Activated T-cell treated with anti-CD3 and anti-CD28 coated beads, Interleukin-2, amount 50 U/mL, for 72 hours (primary cell): ENCODE data around the gene LAMA1. TPM values are rescaled to one million over a fixed set of nuclear protein-coding genes. Genes with fewer than 3 reads are reported as not detected.
"Not testable (repeated sequence)": the region's sequence is repeated elsewhere in the genome, so short reads cannot be mapped to it uniquely, and the experiment has no call there.

Experiments used
- ATAC-seq, 2 donors: fragments of 150-1000 bp; cut with Tn5 transposase; replicated peaks in 1 of 2; 2 replicates each; pipeline ENCODE4 v1.10.0; 2021; ENCODE audit warnings: moderate library complexity in 2 of 2, mild to moderate bottlenecking in 1 of 2
- DNase-seq, 2 donors: peaks; one replicate each; pipeline ENCODE4 v3.0.0; 2021 to 2022; ENCODE audit warnings: mixed read lengths in 1 of 2
- H3K27ac Mint-ChIP-seq: one replicate; pipeline ENCODE4 v1.8.0; 2022; ENCODE audit warnings: mild to moderate bottlenecking, moderate library complexity, mixed read lengths
- H3K27me3 Mint-ChIP-seq: one replicate; pipeline ENCODE4 v1.8.0; 2022; ENCODE audit warnings: low read depth, mixed read lengths
- H3K36me3 Mint-ChIP-seq, 2 donors: one replicate each; pipeline ENCODE4 v1.8.0; 2022; ENCODE audit warnings: mixed read lengths in 2 of 2, mild to moderate bottlenecking in 1 of 2; ENCODE audit not compliant: insufficient read depth in 2 of 2
- H3K4me1 Mint-ChIP-seq: one replicate; pipeline ENCODE4 v1.8.0; 2022; ENCODE audit warnings: low read depth, mixed read lengths
- H3K4me3 Mint-ChIP-seq, 2 donors: one replicate each; pipeline ENCODE4 v1.8.0; 2022; ENCODE audit warnings: mild to moderate bottlenecking in 2 of 2, mixed read lengths in 2 of 2, moderate library complexity in 2 of 2
- H3K9me3 Mint-ChIP-seq, 2 donors: one replicate each; pipeline ENCODE4 v1.8.0; 2022; ENCODE audit warnings: mixed read lengths in 2 of 2
- total RNA-seq, 2 donors: library from RNA; stranded (reverse); gene quantifications; one replicate each; pipeline ENCODE4 v1.2.3, GENCODE V29; 2022

The LAMA1 gene
- total RNA-seq, 2 donors from 2014 or later: not detected

DNA sequence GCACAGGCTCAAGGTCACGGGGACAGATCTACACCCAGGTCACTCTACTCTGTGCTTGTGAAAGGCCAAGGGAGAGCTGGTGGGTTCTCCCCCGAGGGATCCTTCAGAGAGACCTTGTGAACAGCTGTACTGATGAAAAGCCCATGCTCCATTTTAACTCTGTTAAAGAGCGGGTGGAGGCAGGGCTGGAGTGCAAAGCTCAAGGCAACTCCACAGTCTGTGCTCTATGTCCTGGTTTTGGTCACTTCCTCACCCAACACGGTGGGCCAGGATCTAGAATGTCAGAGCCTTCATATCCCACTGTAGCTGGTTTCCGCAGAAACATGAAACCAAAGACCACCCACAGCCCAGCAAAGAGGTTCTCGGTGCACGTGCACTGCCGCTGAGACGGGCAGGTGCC is 177.1 kb downstream of the LAMA1 start:
- Mint-ChIP-seq H3K9me3 (no peaks in the 10 kb centered on the region), H3K27me3 (peaks cover 7% of the 10 kb centered on the region), H3K4me1 (no peaks in the 10 kb centered on the region), H3K27ac (no peak overlapping the region), H3K4me3 (no peak overlapping the region), H3K36me3 (no peaks in the 10 kb centered on the region)
- ATAC-seq: no peak
- no peak for DNase-seq

DNA sequence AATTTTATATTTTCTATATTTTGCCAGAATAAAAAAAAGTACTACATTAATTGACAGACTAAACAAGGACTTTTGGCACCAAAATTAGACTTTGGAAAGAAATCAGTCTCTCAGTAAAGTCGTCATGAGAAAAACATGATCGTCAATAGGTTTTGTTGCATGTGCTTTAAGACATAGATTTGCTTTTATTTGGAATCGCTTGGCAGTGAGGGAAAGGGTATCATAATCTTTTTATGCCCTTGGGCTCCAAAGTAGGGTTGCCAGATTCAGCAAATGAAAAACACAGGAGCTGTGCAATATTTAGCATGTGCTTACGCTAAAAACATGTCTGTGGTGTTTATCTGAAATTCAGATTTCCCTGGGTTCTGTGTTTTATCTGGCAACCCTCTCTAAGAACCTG is 177.6 kb downstream of the LAMA1 start:
- H3K4me3 Mint-ChIP-seq: no peak overlapping the region
- H3K27ac Mint-ChIP-seq: no peak overlapping the region
- H3K4me1 Mint-ChIP-seq: no peaks in the 10 kb centered on the region
- DNase-seq (no peak), ATAC-seq (no peak)
- H3K36me3 Mint-ChIP-seq: no peaks in the 10 kb centered on the region
- peaks cover 7% of the 10 kb centered on the region for H3K27me3 Mint-ChIP-seq
- H3K9me3 Mint-ChIP-seq: no peaks in the 10 kb centered on the region

DNA sequence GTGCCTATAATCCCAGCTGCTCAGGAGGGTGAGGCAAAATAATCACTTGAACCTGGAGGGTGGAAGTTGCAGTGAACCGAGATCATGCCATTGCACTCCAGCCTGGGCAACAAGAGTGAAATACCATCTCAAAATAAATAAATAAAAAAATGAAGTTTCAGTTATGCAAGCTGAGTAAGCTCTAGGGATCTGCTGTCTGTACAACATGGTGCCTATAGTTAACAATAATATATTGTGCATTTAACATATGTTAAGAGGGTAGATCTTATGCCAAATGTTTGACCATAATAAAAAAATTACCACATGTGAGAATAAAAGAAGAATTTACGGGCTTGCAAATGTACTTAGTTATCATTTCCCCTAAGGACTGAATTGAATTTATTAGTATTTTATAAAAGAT is 179.2 kb downstream of the LAMA1 start:
- H3K36me3 Mint-ChIP-seq, H3K4me3 Mint-ChIP-seq, H3K4me1 Mint-ChIP-seq, ATAC-seq, H3K27ac Mint-ChIP-seq, DNase-seq, H3K27me3 Mint-ChIP-seq, H3K9me3 Mint-ChIP-seq: not testable (repeated sequence)

DNA sequence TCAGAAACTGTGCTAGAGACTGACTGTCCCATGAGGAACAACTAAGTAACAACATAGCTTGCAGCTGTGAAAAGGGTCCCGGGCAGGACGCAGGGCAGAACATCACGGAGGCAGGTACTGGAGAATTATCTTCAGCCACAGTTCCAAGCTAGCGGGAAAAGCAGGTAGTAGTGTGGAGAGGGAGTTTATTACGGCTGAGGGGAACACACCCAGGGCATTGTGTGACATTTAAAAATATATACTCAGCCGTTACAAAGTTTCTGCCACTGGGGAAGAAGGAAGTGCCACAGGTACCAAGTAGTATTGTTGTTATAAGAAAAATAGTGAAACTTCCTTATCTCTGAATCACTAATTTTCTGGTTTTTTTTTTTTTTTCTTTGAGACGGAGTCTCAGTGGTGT is 179.6 kb downstream of the LAMA1 start:
- H3K4me1 Mint-ChIP-seq: no peaks in the 10 kb centered on the region
- DNase-seq (no peak), ATAC-seq (no peak)

DNA sequence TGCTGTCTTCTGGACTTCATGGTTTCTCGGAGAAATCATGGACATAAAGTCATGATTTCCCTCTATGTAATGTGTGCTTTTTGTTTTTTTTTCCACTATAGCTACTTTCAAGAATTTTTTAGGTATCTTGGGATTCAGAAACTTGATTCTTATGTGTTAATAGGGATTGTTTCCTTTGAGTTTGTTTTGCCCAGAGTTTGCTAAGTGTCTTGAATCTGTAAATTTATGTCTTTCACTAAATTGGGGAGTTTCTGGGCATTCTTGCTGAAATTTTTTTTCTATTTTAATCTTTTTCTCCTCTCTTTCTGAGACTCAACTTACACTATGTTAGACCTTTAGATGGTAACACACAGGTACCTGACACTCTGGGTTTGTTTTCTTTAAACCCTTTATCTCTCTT is 182.7 kb downstream of the LAMA1 start:
- ATAC-seq: no peak
- Mint-ChIP-seq H3K27me3 (peaks cover 7% of the 10 kb centered on the region), H3K4me1 (no peaks in the 10 kb centered on the region), H3K27ac (no peak overlapping the region), H3K4me3 (no peak overlapping the region), H3K36me3 (no peaks in the 10 kb centered on the region), H3K9me3 (peaks cover 0 to 2% of the 10 kb centered on the region in 2 donors)
- DNase-seq: no peak

More for the DNA sequence above, 179.6 kb downstream of the LAMA1 start:
- Mint-ChIP-seq H3K9me3 (no peaks in the 10 kb centered on the region), H3K36me3 (no peaks in the 10 kb centered on the region), H3K27ac (no peak overlapping the region), H3K4me3 (no peak overlapping the region), H3K27me3 (peaks cover 7% of the 10 kb centered on the region)

DNA sequence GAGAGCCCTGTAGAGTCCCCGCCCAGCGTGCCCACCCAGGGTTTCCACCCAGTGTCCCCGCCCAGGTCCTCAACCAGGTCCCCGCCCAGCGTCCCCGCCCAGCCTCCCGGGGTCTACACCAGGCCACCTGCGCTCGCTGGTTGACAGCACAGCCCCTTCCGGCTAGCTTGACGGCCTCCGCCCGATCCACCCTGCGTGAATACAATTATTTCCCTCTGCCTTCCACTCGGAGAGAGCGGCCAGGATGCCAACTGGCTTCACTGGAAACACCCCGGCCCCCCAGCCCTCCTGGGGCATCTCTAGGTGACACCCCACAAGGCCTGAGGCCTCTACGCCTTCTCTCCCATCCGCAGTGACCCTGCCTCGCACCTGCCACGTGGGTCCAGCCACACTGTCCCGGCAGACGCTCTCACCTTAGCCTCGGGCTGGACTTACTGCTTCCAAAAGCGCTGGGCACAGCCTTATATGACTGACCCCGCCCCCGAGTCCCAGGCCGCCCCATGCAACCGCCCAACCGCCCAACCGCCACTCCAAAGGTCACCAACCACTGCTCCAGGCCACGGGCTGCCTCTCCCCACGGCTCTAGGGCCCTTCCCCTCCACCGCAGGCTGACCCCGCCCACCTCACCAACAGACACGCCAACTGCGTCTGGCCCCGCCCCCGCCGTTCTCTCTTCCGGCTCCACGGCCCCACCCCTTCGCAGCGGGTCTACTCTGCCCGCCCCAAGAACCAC is 188.1 kb downstream of the LAMA1 start:
- no peaks in the 10 kb centered on the region for H3K27me3 Mint-ChIP-seq
- H3K27ac Mint-ChIP-seq: no peak overlapping the region
- H3K9me3 Mint-ChIP-seq: peaks cover 0 to 2% of the 10 kb centered on the region in 2 donors
- H3K4me3 Mint-ChIP-seq: no peak overlapping the region
- DNase-seq (no peak), ATAC-seq (no peak)
- no peaks in the 10 kb centered on the region for H3K36me3 Mint-ChIP-seq
- no peaks in the 10 kb centered on the region for H3K4me1 Mint-ChIP-seq

DNA sequence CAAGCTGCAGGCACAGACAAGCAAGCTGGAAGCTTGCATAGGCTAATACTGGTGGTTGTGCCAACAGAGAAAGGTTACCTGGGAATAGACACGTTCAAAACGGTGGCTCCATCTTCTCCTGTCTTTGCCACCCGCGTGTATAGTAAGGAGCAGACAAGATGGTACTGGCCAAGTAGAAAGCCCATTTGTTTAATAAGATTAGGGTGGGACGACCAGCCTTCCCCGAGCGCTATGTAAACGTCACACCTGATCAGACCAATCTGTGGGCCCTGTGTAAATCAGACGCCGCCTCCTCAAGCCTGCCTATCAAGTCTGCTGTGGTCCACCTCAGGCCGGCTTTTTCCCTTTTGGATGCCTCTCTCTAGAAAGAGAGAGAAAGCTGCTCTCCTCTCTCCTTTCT is 189.2 kb downstream of the LAMA1 start:
- H3K27ac Mint-ChIP-seq: no peak overlapping the region
- no peaks in the 10 kb centered on the region for H3K4me1 Mint-ChIP-seq
- H3K9me3 Mint-ChIP-seq: peaks cover 0 to 4% of the 10 kb centered on the region in 2 donors
- no peaks in the 10 kb centered on the region for H3K27me3 Mint-ChIP-seq
- H3K36me3 Mint-ChIP-seq: no peaks in the 10 kb centered on the region
- ATAC-seq (no peak), DNase-seq (no peak)
- H3K4me3 Mint-ChIP-seq: no peak overlapping the region

DNA sequence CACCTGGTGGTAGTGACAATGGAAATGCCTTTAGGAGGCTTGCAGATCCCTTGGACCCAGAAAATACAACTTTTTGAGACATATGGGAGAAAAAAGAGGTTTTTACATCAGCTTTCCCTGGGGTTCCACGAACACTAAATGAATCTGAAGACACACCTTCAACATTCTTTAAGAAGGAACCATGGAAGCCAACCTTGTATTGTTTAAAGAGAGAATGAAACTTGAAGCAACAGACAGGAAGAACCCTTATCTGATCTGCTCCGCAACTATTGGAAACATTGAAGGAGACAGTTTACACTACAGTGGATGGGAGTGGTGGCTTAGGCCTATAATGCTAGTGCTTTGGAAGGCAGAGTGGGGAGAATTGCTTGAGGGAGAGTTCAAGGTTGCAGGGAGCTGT is 190.4 kb downstream of the LAMA1 start:
- DNase-seq: no peak

DNA sequence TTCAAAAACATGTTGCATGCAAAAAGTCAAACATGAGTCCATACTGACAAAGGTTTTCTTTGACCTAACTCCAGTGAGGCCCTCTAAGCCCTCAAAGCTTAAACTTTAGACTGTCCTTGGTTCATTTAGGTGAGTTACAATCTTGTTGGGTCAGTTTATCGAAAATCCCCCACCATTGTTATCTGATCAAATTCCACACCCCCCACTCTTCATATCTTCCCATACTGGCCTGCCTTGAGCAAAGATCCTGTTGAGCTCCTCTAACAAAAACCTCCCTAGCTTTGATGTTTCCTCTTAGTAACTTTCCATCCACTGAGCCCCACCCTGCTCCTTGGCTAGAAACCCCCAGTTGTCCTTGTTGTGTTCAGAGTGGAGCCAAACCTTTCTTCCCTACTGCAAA is 194.4 kb downstream of the LAMA1 start:
- no peak overlapping the region for H3K27ac Mint-ChIP-seq
- H3K4me1 Mint-ChIP-seq: no peaks in the 10 kb centered on the region
- peaks cover 0 to 2% of the 10 kb centered on the region in 2 donors for H3K36me3 Mint-ChIP-seq
- H3K9me3 Mint-ChIP-seq: peaks cover 2 to 3% of the 10 kb centered on the region in 2 donors
- DNase-seq (no peak), ATAC-seq (no peak)
- peaks cover 7% of the 10 kb centered on the region for H3K27me3 Mint-ChIP-seq
- H3K4me3 Mint-ChIP-seq: no peak overlapping the region

More for the DNA sequence above, 190.4 kb downstream of the LAMA1 start:
- Mint-ChIP-seq H3K36me3 (no peaks in the 10 kb centered on the region), H3K27ac (no peak overlapping the region), H3K9me3 (peaks cover 0 to 6% of the 10 kb centered on the region in 2 donors), H3K27me3 (no peaks in the 10 kb centered on the region), H3K4me1 (no peaks in the 10 kb centered on the region), H3K4me3 (no peak overlapping the region)
- no peak for ATAC-seq

DNA sequence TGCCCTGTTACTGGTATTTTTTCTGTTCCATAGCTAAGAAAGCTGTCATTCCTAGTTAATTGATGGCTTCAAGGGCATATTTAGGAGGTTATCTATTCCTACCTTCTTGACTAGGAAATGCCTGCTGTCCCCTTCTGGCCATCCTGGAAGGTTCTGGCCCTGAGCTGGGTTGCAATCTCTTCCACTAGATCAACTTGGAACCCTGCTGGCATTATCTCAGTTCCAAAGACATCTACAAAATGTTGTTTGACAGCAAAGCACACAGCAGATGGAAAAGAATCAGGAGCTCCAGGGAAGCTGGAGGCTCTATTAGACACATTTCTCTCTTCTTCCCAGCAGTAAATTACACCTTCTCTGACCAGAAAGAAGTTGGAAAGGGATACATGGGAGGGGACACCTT is 196.0 kb downstream of the LAMA1 start:
- no peak for DNase-seq

DNA sequence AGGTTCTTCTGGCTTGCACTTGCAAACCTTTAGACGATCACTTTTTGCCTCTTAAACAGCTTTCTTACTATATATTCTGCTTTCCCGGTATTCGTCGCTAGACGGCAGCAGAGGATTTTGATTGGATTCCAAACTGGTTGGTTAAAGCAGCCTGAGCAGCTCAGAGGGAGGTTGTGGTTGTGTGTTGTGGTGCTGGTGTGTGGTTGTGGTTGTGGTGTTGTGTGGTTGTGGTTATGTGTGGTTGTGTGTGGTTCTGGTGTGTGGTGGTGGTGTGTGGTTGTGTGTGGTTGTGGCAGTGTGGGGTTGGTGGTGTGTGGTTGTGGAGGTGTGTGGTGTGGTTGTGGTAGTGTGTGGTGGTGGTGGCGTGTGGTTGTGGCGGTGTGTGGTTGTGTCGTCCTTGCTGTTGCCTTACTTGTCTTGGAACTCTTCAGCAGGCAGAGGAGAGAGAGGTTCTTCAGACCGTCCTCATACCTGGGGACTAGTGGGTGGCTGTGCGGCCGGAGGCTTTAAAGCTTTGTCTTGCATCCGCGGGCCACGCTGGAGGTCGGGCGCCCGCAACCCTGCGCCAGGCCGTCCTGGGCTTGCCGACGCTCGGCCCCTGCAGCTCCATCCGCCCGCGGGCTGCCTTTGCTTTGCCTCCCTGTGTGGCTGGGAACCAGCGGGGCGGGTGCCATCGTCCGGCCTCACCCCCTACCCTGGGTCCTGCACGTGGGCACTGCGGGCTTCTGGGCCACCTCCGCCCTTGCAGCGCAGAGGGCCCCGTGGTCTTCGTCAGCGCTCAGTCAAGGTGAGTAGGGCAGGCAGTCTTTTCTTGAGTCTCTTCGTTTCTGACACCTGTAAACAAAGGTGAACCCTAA is 197.3 kb downstream of the LAMA1 start:
- H3K4me3 Mint-ChIP-seq: no peak overlapping the region
- H3K9me3 Mint-ChIP-seq: peaks cover 2 to 3% of the 10 kb centered on the region in 2 donors
- H3K36me3 Mint-ChIP-seq: peaks cover 0 to 2% of the 10 kb centered on the region in 2 donors
- peaks cover 7% of the 10 kb centered on the region for H3K27me3 Mint-ChIP-seq
- ATAC-seq: no peak
- no peaks in the 10 kb centered on the region for H3K4me1 Mint-ChIP-seq
- peak; percentile 21 to 24 for DNase-seq
- peak overlapping the region; percentile 51 for H3K27ac Mint-ChIP-seq

More for the DNA sequence above, 196.0 kb downstream of the LAMA1 start:
- no peaks in the 10 kb centered on the region for H3K4me1 Mint-ChIP-seq
- peaks cover 7% of the 10 kb centered on the region for H3K27me3 Mint-ChIP-seq
- no peak overlapping the region for H3K4me3 Mint-ChIP-seq
- H3K36me3 Mint-ChIP-seq: peaks cover 0 to 2% of the 10 kb centered on the region in 2 donors
- H3K9me3 Mint-ChIP-seq: peaks cover 2 to 3% of the 10 kb centered on the region in 2 donors
- no peak for ATAC-seq
- no peak overlapping the region for H3K27ac Mint-ChIP-seq

DNA sequence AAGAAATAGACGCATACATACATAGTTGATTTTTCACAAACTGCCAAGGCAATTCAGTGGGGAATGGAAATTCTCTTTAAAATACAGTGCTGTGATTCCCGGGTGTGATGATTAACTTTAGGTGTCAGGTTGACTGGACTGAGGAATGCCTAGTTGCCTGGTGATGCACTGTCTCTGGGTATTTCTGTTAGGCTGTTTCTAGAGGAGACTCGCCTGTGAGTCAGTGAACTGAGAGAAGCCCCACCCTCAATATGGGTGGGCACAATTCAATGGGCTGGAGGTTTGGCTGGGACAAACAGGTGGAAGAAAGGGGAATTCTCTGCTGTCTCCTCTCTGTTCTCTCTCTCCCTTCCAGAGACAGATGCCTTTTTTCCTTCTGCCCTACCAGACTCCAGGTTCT is 200.5 kb downstream of the LAMA1 start:
- peaks cover 0 to 2% of the 10 kb centered on the region in 2 donors for H3K36me3 Mint-ChIP-seq
- ATAC-seq: no peak
- peaks cover 7% of the 10 kb centered on the region for H3K27me3 Mint-ChIP-seq

DNA sequence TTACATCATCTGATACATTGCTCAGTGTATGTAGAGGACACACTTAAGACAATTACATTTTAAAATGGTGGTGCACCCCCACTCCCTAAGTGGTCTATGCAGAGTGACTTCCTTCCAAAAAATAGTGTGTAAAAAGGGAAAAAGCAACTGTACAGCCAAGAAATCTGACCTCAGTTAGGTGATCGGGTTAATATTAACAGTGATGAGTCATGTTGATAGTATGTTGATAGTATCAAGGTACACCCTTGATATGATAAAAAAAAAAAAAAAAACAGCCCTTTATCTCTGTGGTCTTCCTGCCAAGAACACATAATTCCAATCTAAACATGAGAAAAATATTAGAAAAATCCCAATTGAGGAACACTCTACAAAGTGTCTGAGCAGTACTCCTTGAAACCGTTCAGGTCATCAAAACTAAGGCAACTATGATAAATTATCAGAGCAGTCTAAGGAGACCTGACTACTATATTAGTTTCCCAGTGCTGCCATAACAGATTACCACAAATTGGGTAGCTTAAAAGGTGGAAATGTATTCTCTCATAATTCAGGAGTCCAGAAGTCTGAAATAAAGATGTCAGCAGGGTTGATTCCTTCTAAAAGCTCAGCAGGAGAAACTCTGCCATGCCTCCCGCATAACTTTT is 216.2 kb downstream of the LAMA1 start:
- H3K4me1 Mint-ChIP-seq: no peaks in the 10 kb centered on the region
- no peak for ATAC-seq
- H3K36me3 Mint-ChIP-seq: peaks cover 0 to 6% of the 10 kb centered on the region in 2 donors
- peaks cover 7 to 9% of the 10 kb centered on the region in 2 donors for H3K9me3 Mint-ChIP-seq
- H3K27me3 Mint-ChIP-seq: no peaks in the 10 kb centered on the region
- no peak for DNase-seq
- H3K27ac Mint-ChIP-seq: no peak overlapping the region
- no peak overlapping the region for H3K4me3 Mint-ChIP-seq

More for the DNA sequence above, 200.5 kb downstream of the LAMA1 start:
- H3K27ac Mint-ChIP-seq: no peak overlapping the region
- peaks cover 0 to 2% of the 10 kb centered on the region in 2 donors for H3K9me3 Mint-ChIP-seq
- no peaks in the 10 kb centered on the region for H3K4me1 Mint-ChIP-seq
- DNase-seq: no peak
- no peak overlapping the region for H3K4me3 Mint-ChIP-seq
